Measurements from ENCODE around the gene CRYBA4.
A peak's percentile ranks its signal among the peaks of the same experiment; 100 is the strongest.

DNA sequence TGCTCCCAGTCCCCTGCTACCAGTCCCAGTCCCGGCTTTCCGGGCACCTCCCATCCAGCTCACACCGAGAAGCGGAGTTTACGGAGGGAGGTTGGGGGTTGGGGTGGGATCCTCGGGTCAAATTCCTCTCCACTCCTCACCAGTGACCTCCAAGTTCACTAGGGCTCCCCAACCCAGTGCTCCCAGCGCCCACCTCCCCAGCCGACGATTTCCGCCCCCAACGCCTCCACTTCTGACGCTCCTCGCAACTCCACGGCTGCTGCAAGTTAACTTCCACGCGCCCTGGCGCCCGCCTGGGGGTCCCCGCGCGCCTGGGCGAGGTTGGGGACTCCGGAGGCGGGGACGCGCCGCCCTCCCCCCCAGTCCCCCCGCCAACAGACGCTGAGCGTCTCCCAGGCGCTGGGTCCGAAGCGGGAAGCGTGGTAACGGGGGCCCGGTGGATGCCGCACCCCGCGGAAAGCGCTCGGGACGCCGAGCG lies 32.4 kb upstream of the CRYBA4 start:
- TF ChIP-seq CTCF (IDR thresholded peaks at IDR 0.05) (no peak), TAF1 (IDR thresholded peaks at IDR 0.05; ENCODE audit: borderline replicate concordance, low read depth, low read length) (no peak), NFIC (IDR thresholded peaks at IDR 0.05; ENCODE audit: borderline replicate concordance) (no peak), POLR2AphosphoS5 (IDR thresholded peaks at IDR 0.05; ENCODE audit: low read depth, low read length) (no peak), SMC3 (IDR thresholded peaks at IDR 0.05; ENCODE audit: low read depth, low read length) (no peak), MEF2A (IDR thresholded peaks at IDR 0.05; ENCODE audit: borderline replicate concordance, low read depth) (no peak), NRF1 (IDR thresholded peaks at IDR 0.05; ENCODE audit: low read depth, low read length) (no peak), EP300 (IDR thresholded peaks at IDR 0.05; ENCODE audit: borderline replicate concordance in 1 of 2, low read depth in 1 of 2, low read length in 1 of 2) (no peak), TCF12 (IDR thresholded peaks at IDR 0.05) (no peak), GABPA (IDR thresholded peaks at IDR 0.05; ENCODE audit: low read depth) (no peak), FOXJ3 (CRISPR knock-in tag; IDR thresholded peaks at IDR 0.05) (no peak), JUND (IDR thresholded peaks at IDR 0.05) (no peak)
- TF ChIP-seq, protein P1, sequence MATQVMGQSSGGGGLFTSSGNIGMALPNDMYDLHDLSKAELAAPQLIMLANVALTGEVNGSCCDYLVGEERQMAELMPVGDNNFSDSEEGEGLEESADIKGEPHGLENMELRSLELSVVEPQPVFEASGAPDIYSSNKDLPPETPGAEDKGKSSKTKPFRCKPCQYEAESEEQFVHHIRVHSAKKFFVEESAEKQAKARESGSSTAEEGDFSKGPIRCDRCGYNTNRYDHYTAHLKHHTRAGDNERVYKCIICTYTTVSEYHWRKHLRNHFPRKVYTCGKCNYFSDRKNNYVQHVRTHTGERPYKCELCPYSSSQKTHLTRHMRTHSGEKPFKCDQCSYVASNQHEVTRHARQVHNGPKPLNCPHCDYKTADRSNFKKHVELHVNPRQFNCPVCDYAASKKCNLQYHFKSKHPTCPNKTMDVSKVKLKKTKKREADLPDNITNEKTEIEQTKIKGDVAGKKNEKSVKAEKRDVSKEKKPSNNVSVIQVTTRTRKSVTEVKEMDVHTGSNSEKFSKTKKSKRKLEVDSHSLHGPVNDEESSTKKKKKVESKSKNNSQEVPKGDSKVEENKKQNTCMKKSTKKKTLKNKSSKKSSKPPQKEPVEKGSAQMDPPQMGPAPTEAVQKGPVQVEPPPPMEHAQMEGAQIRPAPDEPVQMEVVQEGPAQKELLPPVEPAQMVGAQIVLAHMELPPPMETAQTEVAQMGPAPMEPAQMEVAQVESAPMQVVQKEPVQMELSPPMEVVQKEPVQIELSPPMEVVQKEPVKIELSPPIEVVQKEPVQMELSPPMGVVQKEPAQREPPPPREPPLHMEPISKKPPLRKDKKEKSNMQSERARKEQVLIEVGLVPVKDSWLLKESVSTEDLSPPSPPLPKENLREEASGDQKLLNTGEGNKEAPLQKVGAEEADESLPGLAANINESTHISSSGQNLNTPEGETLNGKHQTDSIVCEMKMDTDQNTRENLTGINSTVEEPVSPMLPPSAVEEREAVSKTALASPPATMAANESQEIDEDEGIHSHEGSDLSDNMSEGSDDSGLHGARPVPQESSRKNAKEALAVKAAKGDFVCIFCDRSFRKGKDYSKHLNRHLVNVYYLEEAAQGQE (IDR thresholded peaks at IDR 0.05; ENCODE audit: low read depth, low read length), result no peak
- TF ChIP-seq, protein P2, sequence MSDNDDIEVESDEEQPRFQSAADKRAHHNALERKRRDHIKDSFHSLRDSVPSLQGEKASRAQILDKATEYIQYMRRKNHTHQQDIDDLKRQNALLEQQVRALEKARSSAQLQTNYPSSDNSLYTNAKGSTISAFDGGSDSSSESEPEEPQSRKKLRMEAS (IDR thresholded peaks at IDR 0.05; ENCODE audit: low read depth), result 0 out of 2 replicates have a peak, but pooled peaks have one; percentile 54
